Stimulated activated naive B cell treated with anti-CD40 and anti-IgM and Interleukin-4, amounts not matched to agents 10 μg/mL and 1 μg/mL and 100 μg/mL, for 72 hours (primary cell): Measurements from ENCODE around the gene SLCO3A1.
"Not testable (repeated sequence)": the region's sequence is repeated elsewhere in the genome, so short reads cannot be mapped to it uniquely, and the experiment has no call there.

Experiments
- ATAC-seq, 2 donors: fragments of 150-1000 bp; cut with Tn5 transposase; replicated peaks; 2 replicates each; pipeline ENCODE4 v1.10.0; 2021; ENCODE audit warnings: moderate library complexity in 1 of 2
- DNase-seq: peaks from one replicate; pipeline ENCODE4 v3.0.0; 2021
- H3K27ac Mint-ChIP-seq: one replicate; pipeline ENCODE4 v1.8.0; 2022; ENCODE audit warnings: mild to moderate bottlenecking, mixed read lengths
- H3K27me3 Mint-ChIP-seq, 2 donors: one replicate each; pipeline ENCODE4 v1.8.0; 2022; ENCODE audit warnings: mixed read lengths in 2 of 2
- H3K36me3 Mint-ChIP-seq, 2 donors: one replicate each; pipeline ENCODE4 v1.8.0; 2022; ENCODE audit warnings: mixed read lengths in 2 of 2, mild to moderate bottlenecking in 1 of 2
- H3K4me1 Mint-ChIP-seq, 2 donors: one replicate each; pipeline ENCODE4 v1.8.0; 2022; ENCODE audit warnings: mixed read lengths in 2 of 2, mild to moderate bottlenecking in 1 of 2
- H3K4me3 Mint-ChIP-seq, 2 donors: one replicate each; pipeline ENCODE4 v1.8.0; 2022; ENCODE audit warnings: mild to moderate bottlenecking in 2 of 2, mixed read lengths in 2 of 2, moderate library complexity in 1 of 2
- H3K9me3 Mint-ChIP-seq, 2 donors: one replicate each; pipeline ENCODE4 v1.8.0; 2022; ENCODE audit warnings: mixed read lengths in 2 of 2, mild to moderate bottlenecking in 1 of 2

The SLCO3A1 gene

DNA sequence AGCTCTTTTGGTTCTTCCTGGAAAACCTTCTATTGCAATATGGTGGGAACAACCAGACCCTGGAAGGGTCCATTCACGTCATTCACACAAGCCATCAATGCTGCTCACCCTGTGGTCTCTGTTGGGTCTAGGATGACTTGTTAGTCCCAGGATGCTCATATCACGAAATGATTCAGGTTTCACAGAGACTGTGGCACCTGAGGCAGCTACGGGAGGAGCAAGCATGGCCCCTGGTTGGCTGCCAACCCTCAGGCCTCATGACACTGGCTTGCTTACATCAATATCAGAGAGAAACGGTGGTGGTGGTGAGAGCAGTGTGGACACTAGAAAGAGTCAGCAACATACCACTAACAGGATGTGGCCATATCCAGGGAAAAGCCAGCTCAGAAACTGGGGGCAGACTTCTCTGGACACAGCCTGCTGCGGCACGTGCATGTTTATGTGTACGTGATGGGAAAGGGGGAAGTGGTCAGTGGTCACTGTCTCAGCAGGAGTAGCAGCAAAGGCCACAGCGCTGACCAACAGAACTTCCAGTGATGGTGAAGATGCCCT, 331.2 kb downstream of the SLCO3A1 start:
- Mint-ChIP-seq H3K27ac (no peak overlapping the region), H3K27me3 (no peaks in the 10 kb centered on the region), H3K9me3 (no peaks in the 10 kb centered on the region), H3K4me3 (no peak overlapping the region), H3K36me3 (no peaks in the 10 kb centered on the region), H3K4me1 (no peaks in the 10 kb centered on the region)
- DNase-seq (no peak), ATAC-seq (no peak)

DNA sequence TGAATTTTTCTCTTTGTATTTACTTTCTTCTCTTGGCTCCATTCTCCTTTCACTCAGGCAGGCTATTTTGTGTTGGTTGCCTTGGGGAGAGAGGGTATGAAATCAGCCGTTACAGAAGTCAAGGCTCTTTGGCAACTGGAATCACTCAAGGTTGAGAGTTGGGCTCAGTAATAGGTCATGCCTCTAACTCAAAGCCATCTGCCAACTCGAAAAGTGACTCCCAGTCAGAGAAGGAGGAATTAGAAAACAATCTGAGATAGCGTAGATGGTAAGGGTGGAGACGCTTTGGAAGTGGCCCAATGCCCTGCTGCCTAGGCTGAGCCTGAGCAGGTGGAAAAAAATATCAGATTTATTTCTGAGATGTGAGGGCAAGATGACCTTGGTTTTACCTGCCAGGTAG, 334.5 kb downstream of the SLCO3A1 start:
- Mint-ChIP-seq H3K27ac (no peak overlapping the region), H3K4me1 (no peaks in the 10 kb centered on the region), H3K9me3 (no peaks in the 10 kb centered on the region), H3K27me3 (no peaks in the 10 kb centered on the region), H3K4me3 (no peak overlapping the region), H3K36me3 (no peaks in the 10 kb centered on the region)
- DNase-seq (no peak), ATAC-seq (no peak)

DNA sequence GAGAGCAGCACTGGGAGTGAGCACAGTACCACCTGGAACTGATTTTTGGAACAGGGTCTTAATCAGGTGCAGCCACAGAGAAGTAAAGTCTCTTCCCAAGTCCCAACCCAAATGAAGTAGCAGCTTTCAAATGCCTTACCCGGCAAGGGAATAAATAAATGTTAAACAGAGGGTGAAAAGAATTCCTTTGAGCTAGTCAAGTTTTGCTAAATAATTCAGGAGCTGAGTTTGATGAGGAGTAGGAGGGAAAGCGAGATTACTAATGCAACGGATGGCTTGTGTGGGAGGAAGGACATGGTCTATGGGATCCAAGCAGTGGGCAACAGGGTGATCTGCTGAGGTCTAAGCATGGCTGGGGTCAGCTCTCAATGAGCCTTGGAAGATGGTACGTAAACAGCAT, 335.7 kb downstream of the SLCO3A1 start:
- ATAC-seq: no peak
- H3K9me3 Mint-ChIP-seq: no peaks in the 10 kb centered on the region
- H3K4me1 Mint-ChIP-seq: no peaks in the 10 kb centered on the region
- no peak overlapping the region for H3K27ac Mint-ChIP-seq
- no peak overlapping the region for H3K4me3 Mint-ChIP-seq
- H3K27me3 Mint-ChIP-seq: no peaks in the 10 kb centered on the region
- H3K36me3 Mint-ChIP-seq: no peaks in the 10 kb centered on the region
- no peak for DNase-seq

DNA sequence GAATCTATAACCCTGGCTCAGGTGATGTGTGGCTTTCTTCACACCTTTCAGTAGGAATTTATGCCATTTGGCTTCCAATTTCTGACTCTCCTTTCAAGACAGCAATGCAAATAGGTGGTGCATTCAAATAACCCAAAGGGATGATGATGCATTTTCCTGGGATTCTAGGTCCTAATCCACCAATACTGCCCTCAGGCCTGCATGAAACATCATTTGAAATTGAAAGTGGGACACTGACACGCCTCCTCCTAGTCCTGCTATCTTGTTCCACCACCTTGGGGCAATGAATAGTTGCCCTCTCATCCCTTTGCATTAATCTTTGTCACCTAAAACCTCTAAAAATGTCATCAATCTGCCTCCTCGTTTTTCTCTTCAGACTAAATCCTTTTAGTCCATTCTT, 341.7 kb downstream of the SLCO3A1 start:
- Mint-ChIP-seq H3K36me3 (no peaks in the 10 kb centered on the region), H3K27ac (no peak overlapping the region), H3K4me1 (no peaks in the 10 kb centered on the region), H3K9me3 (peaks cover 0 to 2% of the 10 kb centered on the region in 2 donors), H3K27me3 (no peaks in the 10 kb centered on the region), H3K4me3 (no peak overlapping the region)
- ATAC-seq: no peak
- DNase-seq: no peak

DNA sequence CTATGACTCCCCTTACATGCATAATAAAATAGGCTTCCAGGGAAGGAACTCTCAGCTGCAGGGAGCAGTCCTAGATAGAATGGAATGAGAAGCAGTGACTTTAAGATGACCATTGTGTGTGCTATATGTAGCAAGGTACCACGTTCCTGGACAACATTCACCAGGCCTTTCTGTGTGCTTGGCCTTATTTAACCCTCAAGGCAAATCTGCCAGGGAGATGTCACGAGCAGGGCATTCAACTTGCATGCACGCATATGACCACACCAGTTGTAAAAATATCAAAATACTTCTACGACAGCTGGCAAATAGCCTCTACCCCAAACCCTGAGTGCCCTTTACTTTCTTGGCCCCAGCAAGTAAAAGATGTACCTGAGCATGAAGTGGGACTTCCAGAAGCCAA, 342.8 kb downstream of the SLCO3A1 start:
- Mint-ChIP-seq H3K4me3 (no peak overlapping the region), H3K27ac (no peak overlapping the region), H3K27me3 (no peaks in the 10 kb centered on the region), H3K36me3 (no peaks in the 10 kb centered on the region), H3K4me1 (no peaks in the 10 kb centered on the region), H3K9me3 (peaks cover 0 to 2% of the 10 kb centered on the region in 2 donors)
- ATAC-seq (no peak), DNase-seq (no peak)

DNA sequence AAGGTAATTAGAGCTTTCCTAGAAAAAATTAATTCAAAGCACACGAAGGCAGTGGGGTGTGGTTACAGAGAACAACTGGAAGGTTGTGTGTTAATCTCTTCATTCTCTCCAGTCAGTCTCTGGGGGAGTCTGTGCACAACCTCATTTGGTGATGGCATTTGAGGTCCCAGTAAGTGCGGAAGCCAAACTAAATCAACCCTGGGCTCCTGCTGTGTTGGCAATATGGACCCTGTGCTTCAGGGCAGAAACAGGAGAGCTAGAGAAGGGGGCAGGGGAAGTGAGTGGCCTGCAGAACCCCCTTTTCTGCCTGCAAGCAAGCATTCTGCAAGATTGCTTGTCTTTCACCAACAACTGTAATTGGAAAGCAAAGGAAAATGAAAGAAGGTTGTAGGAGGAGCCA, 344.2 kb downstream of the SLCO3A1 start:
- Mint-ChIP-seq H3K9me3 (peaks cover 0 to 4% of the 10 kb centered on the region in 2 donors), H3K27me3 (no peaks in the 10 kb centered on the region), H3K27ac (no peak overlapping the region), H3K4me3 (no peak overlapping the region), H3K36me3 (no peaks in the 10 kb centered on the region), H3K4me1 (no peaks in the 10 kb centered on the region)
- no peak for ATAC-seq
- no peak for DNase-seq

DNA sequence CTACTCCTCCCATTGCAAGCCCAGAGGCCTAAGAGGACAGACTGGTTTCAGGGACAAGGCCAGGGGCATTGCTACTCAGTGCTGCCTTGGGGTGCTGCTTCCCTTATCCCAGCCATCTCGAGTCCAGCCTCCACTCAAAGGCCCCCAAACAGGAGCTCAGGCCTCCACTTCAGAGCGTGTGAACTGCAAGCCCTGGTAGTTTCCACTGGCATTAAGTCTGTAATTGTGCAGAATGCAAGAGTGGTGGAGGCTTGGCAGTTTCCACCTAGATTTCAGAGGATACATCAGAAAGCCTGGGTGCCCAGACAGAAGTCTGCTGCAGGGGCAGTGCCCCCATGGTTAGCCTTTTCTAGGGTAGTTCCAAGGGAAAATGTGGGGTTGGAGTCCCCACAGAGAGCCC, 347.4 kb downstream of the SLCO3A1 start:
- ATAC-seq: no peak
- no peaks in the 10 kb centered on the region for H3K36me3 Mint-ChIP-seq
- no peaks in the 10 kb centered on the region for H3K27me3 Mint-ChIP-seq
- DNase-seq: no peak
- no peak overlapping the region for H3K27ac Mint-ChIP-seq
- no peak overlapping the region for H3K4me3 Mint-ChIP-seq
- H3K4me1 Mint-ChIP-seq: no peaks in the 10 kb centered on the region
- peaks cover 0 to 8% of the 10 kb centered on the region in 2 donors for H3K9me3 Mint-ChIP-seq

DNA sequence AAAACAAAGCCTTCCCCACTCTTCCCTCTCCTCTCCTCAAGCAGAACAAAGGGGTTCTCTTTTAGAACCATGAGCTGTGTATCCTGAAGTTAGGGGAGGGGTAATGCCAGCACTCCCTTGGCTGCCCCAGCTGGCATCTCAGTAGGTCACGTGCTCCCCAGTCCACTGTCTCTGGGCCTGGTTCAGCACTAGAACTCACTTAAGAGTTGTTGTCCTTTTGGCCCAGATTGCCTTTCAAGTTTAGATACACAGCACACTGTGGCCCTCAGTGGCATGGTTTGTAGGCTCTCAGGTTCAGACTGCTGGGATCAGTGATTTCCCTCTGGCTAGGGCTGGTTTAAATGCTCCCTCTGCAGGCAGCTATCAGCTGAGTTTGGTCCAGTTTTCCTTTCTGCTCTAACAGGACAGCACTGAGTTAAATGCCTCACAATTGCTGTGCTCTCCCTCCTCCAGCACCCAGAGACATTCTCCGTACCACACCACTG, 351.8 kb downstream of the SLCO3A1 start:
- Mint-ChIP-seq H3K36me3 (no peaks in the 10 kb centered on the region), H3K27ac (no peak overlapping the region), H3K9me3 (peaks cover 0 to 6% of the 10 kb centered on the region in 2 donors), H3K4me1 (no peaks in the 10 kb centered on the region), H3K27me3 (no peaks in the 10 kb centered on the region), H3K4me3 (no peak overlapping the region)
- ATAC-seq (no peak), DNase-seq (no peak)

DNA sequence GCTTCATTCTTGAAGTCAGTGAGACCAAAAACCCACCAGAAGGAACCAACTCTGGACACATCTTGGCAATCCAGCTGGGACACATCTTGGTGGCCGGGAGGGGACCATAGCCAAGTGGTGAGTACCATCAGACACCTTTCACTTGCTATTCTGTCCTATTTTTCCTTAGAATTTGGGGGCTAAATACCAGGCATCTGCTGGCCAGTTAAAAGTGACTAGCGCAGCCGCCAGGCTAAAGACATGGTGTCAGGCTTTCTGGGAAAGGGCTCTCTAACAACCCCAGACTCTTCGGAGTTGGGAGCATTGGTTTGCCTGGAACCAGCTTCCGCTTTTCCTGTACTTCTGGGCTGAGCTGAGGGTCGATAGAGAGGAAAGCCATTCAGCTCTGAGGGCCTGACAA, 354.1 kb downstream of the SLCO3A1 start:
- ATAC-seq, H3K4me1 Mint-ChIP-seq, H3K27me3 Mint-ChIP-seq, H3K36me3 Mint-ChIP-seq, DNase-seq, H3K9me3 Mint-ChIP-seq, H3K4me3 Mint-ChIP-seq, H3K27ac Mint-ChIP-seq: not testable (repeated sequence)
